Activated T-helper 17 cell treated with anti-CD3 and anti-CD28 coated beads, Interleukin-2, amount 50 U/mL, for 72 hours (primary cell): ENCODE data around the gene PNO1. TPM values are rescaled to one million over a fixed set of nuclear protein-coding genes. Genes with fewer than 3 reads are reported as not detected.

ENCODE experiments used
- ATAC-seq: fragments of 150-1000 bp; cut with Tn5 transposase; replicated peaks from 2 replicates; pipeline ENCODE4 v1.10.0; 2021; ENCODE audit warnings: mild to moderate bottlenecking, moderate library complexity
- H3K27ac Mint-ChIP-seq: one replicate; pipeline ENCODE4 v1.8.0; 2022; ENCODE audit warnings: mixed read lengths
- H3K27me3 Mint-ChIP-seq: one replicate; pipeline ENCODE4 v1.8.0; 2022; ENCODE audit warnings: mixed read lengths
- H3K36me3 Mint-ChIP-seq: one replicate; pipeline ENCODE4 v1.8.0; 2022; ENCODE audit warnings: low read depth, mild to moderate bottlenecking, mixed read lengths
- H3K4me1 Mint-ChIP-seq: one replicate; pipeline ENCODE4 v1.8.0; 2022; ENCODE audit warnings: mixed read lengths
- H3K4me3 Mint-ChIP-seq: one replicate; pipeline ENCODE4 v1.8.0; 2022; ENCODE audit warnings: mild to moderate bottlenecking, mixed read lengths
- H3K9me3 Mint-ChIP-seq: one replicate; pipeline ENCODE4 v1.8.0; 2022; ENCODE audit warnings: mixed read lengths
- total RNA-seq, 2 donors: library from RNA; stranded (reverse); gene quantifications; one replicate each; pipeline ENCODE4 v1.2.3, GENCODE V29; 2022

PNO1 gene
- total RNA-seq, 2 donors from 2014 or later: 10.1 to 27.7 TPM

DNA sequence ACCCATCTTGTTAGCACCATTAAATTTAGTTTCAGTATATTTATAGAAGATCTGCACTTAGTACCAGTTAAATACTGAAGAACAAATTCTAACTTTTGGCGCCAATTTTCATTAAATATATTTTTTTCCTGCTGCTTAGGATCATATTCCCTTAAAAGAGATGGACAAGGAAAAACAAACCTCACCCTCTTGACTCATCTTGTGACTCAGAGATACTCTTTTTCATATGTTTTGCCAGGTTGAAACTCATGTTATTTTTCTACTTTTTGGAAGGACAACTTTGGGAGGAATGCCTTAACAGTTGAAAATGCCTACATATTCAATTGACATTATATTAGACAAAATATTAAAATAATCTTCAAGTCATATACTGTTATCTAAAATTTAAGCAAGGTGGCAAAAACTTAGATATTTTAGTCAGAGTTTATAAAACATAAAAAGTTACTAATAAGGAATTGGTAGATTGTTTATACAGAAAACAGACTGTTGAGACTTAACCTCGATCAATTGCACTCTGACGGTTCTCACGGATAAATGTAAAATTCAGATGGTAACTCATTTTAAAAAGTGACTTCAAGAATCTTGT is 36.2 kb downstream of the PNO1 start:
- Mint-ChIP-seq H3K36me3 (peaks cover 8% of the 10 kb centered on the region), H3K27ac (peak overlapping the region; percentile 29), H3K27me3 (no peaks in the 10 kb centered on the region), H3K4me1 (peaks cover 19% of the 10 kb centered on the region), H3K9me3 (no peaks in the 10 kb centered on the region), H3K4me3 (peak overlapping the region; percentile 17)
- no peak for ATAC-seq

DNA sequence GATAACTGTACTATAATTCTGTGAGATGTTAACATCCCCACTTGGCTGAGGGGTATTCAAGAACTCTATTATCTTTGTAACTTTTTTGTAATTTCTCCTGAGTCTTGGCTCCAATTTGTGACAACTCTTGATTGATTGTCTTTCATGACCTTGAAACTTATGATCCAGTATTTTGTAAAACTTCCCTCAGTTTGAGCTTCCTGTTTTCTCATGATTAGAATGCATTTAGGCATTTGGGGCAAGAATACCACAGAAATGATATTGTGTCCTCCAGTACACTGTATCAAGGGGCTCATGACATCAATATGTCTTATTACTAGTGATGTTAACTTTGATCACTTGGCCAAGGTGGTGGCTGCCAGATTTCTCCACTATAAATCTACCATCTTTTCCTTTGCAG is 37.4 kb downstream of the PNO1 start:
- no peaks in the 10 kb centered on the region for H3K9me3 Mint-ChIP-seq
- no peak overlapping the region for H3K4me3 Mint-ChIP-seq
- H3K27me3 Mint-ChIP-seq: no peaks in the 10 kb centered on the region
- ATAC-seq: no peak
- H3K4me1 Mint-ChIP-seq: peaks cover 20% of the 10 kb centered on the region
- H3K36me3 Mint-ChIP-seq: peaks cover 8% of the 10 kb centered on the region
- no peak overlapping the region for H3K27ac Mint-ChIP-seq

- Mint-ChIP-seq H3K4me3 (no peak overlapping the region), H3K4me1 (peaks cover 25% of the 10 kb centered on the region)
- no peak for ATAC-seq
Measured at GRCh38 chr2:68196120-68196716, 38.5 kb downstream of the PNO1 start.

GRCh38 chr2:68200157-68200787 is 42.6 kb downstream of the PNO1 start:
- Mint-ChIP-seq H3K36me3 (peaks cover 19% of the 10 kb centered on the region), H3K27ac (peak overlapping the region; percentile 78)

More at GRCh38 chr2:68196120-68196716, 38.5 kb downstream of the PNO1 start:
- H3K9me3 Mint-ChIP-seq: no peaks in the 10 kb centered on the region
- peaks cover 8% of the 10 kb centered on the region for H3K36me3 Mint-ChIP-seq
- no peaks in the 10 kb centered on the region for H3K27me3 Mint-ChIP-seq
- peak overlapping the region; percentile 8 for H3K27ac Mint-ChIP-seq

GRCh38 chr2:68203587-68203986 is 45.9 kb downstream of the PNO1 start:
- H3K9me3 Mint-ChIP-seq: no peaks in the 10 kb centered on the region
- no peaks in the 10 kb centered on the region for H3K27me3 Mint-ChIP-seq
- peak; percentile 91 for ATAC-seq
- H3K27ac Mint-ChIP-seq: peak overlapping the region; percentile 84
- H3K4me1 Mint-ChIP-seq: peaks cover 54% of the 10 kb centered on the region
- peak overlapping the region; percentile 71 for H3K4me3 Mint-ChIP-seq
- H3K36me3 Mint-ChIP-seq: peaks cover 22% of the 10 kb centered on the region

More at GRCh38 chr2:68200157-68200787, 42.6 kb downstream of the PNO1 start:
- Mint-ChIP-seq H3K4me1 (peaks cover 28% of the 10 kb centered on the region), H3K27me3 (no peaks in the 10 kb centered on the region), H3K9me3 (no peaks in the 10 kb centered on the region), H3K4me3 (peak overlapping the region; percentile 32)
- ATAC-seq: peak; percentile 20

DNA sequence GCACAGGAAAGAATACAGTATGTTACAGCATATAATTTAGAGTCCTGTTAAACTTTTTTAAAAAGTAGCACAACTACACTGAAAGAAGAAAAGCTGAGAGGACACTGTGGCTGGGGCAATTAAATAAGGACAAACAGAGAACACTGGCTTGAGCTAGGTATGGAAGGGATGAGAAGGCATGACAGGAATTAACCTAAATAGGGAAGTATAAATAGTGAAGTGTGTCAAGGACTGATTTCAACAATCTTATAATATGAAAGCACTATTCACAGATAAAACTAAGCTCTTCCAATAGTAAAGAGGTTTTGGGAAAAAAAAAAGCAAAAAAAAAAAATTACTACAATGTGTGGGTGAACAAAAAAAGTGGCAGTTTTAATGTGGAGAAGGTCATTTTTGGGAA is 49.1 kb downstream of the PNO1 start:
- H3K4me1 Mint-ChIP-seq: peaks cover 56% of the 10 kb centered on the region
- H3K27me3 Mint-ChIP-seq: no peaks in the 10 kb centered on the region
- peak overlapping the region; percentile 71 for H3K4me3 Mint-ChIP-seq
- no peaks in the 10 kb centered on the region for H3K9me3 Mint-ChIP-seq
- peak overlapping the region; percentile 60 for H3K27ac Mint-ChIP-seq
- H3K36me3 Mint-ChIP-seq: peaks cover 39% of the 10 kb centered on the region
- no peak for ATAC-seq

DNA sequence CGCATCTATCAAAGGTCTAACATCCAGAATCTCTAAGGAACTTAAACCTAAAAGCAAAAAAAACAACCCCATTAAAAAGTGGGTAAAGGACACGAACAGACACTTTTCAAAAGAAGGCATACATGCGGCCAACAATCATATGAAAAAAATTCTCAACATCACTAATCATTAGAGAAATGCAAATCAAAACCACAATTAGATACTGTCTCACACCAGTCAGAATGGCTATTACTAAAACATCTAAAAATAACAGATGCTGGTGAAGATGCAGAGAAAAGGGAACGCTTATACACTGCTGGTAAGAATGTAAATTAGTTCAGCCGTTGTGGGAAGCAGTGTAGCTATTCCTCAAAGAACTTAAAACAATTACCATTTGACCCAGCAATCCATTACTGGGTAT is 56.7 kb downstream of the PNO1 start:
- H3K27ac Mint-ChIP-seq: no peak overlapping the region
- H3K27me3 Mint-ChIP-seq: no peaks in the 10 kb centered on the region
- no peaks in the 10 kb centered on the region for H3K9me3 Mint-ChIP-seq
- peaks cover 53% of the 10 kb centered on the region for H3K4me1 Mint-ChIP-seq
- no peak overlapping the region for H3K4me3 Mint-ChIP-seq
- peaks cover 60% of the 10 kb centered on the region for H3K36me3 Mint-ChIP-seq
- no peak for ATAC-seq

GRCh38 chr2:68216454-68217310 is 59.0 kb downstream of the PNO1 start:
- Mint-ChIP-seq H3K27ac (no peak overlapping the region), H3K4me3 (peak overlapping the region; percentile 17), H3K36me3 (peaks cover 56% of the 10 kb centered on the region), H3K4me1 (peaks cover 51% of the 10 kb centered on the region), H3K9me3 (no peaks in the 10 kb centered on the region), H3K27me3 (no peaks in the 10 kb centered on the region)
- ATAC-seq: peak; percentile 18

DNA sequence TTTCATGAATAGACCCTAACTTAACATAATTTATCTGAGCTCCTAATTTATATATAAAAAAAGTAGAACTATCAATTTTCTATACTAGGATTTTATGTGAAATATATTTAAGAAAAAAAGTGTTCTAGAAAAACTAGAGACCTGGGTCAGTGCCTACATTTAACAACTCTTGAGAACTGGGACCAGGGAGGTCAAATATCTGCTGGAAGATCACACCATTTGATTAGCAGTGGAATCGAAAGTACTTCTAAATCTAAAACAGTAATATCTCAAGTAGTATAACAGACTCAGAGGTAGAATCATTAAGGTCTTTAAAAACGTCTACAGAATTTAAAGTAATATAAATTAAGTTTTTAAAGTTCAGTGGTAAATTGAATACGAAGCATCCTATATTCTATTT is 60.0 kb downstream of the PNO1 start:
- no peak overlapping the region for H3K4me3 Mint-ChIP-seq
- no peaks in the 10 kb centered on the region for H3K27me3 Mint-ChIP-seq
- H3K27ac Mint-ChIP-seq: no peak overlapping the region
- peaks cover 47% of the 10 kb centered on the region for H3K36me3 Mint-ChIP-seq
- no peaks in the 10 kb centered on the region for H3K9me3 Mint-ChIP-seq
- peak; percentile 31 for ATAC-seq
- peaks cover 51% of the 10 kb centered on the region for H3K4me1 Mint-ChIP-seq

DNA sequence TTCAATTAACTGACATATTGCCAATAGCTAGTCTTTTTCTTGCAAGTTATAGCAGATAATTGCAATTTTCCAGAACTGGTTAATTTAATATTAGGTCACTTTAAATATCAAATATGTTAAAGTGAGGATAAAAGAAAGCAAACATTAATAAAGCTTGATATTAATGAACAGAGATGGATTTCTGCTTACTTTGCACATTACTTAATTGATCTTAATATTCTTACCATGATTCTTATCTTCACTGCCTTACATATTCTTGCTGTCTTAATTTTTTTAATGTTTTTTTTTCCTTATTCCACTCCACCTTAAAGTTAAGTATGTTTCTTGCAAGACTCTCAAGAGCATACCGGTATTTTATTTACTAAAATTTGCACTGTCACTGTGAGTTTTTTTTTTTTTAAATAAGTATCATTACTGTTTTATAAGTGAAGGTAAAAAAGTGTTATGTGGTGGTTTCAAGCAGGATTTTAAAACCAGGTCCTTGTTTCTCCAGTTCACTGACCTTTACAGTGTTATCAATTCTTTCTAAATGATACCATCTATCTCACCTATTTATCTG is 60.7 kb downstream of the PNO1 start:
- Mint-ChIP-seq H3K27ac (peak overlapping the region; percentile 65), H3K36me3 (peaks cover 43% of the 10 kb centered on the region), H3K4me3 (peak overlapping the region; percentile 56), H3K4me1 (peaks cover 46% of the 10 kb centered on the region), H3K27me3 (no peaks in the 10 kb centered on the region), H3K9me3 (no peaks in the 10 kb centered on the region)
- ATAC-seq: no peak

- Mint-ChIP-seq H3K4me3 (no peak overlapping the region), H3K4me1 (peaks cover 47% of the 10 kb centered on the region), H3K9me3 (no peaks in the 10 kb centered on the region), H3K27me3 (no peaks in the 10 kb centered on the region), H3K36me3 (peaks cover 32% of the 10 kb centered on the region), H3K27ac (peak overlapping the region; percentile 22)
- ATAC-seq: no peak
Measured at GRCh38 chr2:68222287-68222686, 64.6 kb downstream of the PNO1 start.

DNA sequence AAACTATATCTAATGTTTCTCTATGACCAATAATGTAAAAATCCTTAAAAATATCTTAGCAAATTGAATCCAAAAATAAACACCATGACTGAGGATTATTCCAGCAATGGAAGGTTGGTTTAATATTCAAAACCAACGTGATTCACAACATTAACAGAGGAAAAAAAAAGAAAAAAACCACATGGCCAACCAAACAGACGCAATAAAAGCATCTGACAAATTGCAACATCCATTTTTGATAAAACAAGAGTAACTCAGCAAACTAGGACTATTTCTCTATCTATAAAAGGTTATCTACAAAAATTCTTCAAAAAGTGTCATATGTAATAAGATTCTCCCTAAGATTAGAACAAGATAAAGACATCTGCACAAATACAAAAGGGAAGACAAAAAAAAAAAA is 65.7 kb downstream of the PNO1 start:
- Mint-ChIP-seq H3K27ac (no peak overlapping the region), H3K36me3 (peaks cover 32% of the 10 kb centered on the region), H3K9me3 (no peaks in the 10 kb centered on the region), H3K27me3 (no peaks in the 10 kb centered on the region), H3K4me3 (no peak overlapping the region), H3K4me1 (peaks cover 46% of the 10 kb centered on the region)
- ATAC-seq: no peak

- H3K36me3 Mint-ChIP-seq: peaks cover 33% of the 10 kb centered on the region
- peak overlapping the region; percentile 13 for H3K27ac Mint-ChIP-seq
- peak; percentile 70 for ATAC-seq
- H3K9me3 Mint-ChIP-seq: no peaks in the 10 kb centered on the region
- no peaks in the 10 kb centered on the region for H3K27me3 Mint-ChIP-seq
- peak overlapping the region; percentile 13 for H3K4me3 Mint-ChIP-seq
- H3K4me1 Mint-ChIP-seq: peaks cover 46% of the 10 kb centered on the region
Measured at GRCh38 chr2:68225119-68225632, 67.5 kb downstream of the PNO1 start.
